GM19099 (cell line): Measurements from ENCODE around the gene PAK2.

Source experiments
- POLR2A ChIP-seq: IDR thresholded peaks from 3 replicates; pipeline ENCODE4 v1.6.1; 2011; ENCODE audit warnings: low read depth; ENCODE audit not compliant: insufficient read length; ENCODE audit errors: extremely low read depth

The PAK2 gene

DNA sequence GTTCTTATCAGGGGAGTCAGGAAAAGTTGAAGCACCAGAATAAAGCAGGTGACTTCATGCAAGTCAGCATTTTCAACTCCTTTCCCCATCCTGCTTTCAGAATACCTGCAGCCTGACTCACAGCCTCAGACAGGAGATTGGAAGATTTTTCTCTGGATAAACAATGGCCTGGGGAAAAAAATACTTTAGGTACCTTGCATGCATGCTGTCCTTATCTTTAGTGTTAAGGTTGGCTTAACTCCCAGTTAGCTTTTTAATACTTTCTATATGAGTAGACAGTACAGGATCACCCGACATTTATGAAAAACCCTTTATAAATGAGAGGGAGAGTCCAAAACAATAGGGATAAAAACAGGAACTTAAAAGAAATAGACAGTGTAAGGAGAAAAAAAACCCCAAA, 53.6 kb downstream of the PAK2 start:
- no peak for TF ChIP-seq POLR2A

DNA sequence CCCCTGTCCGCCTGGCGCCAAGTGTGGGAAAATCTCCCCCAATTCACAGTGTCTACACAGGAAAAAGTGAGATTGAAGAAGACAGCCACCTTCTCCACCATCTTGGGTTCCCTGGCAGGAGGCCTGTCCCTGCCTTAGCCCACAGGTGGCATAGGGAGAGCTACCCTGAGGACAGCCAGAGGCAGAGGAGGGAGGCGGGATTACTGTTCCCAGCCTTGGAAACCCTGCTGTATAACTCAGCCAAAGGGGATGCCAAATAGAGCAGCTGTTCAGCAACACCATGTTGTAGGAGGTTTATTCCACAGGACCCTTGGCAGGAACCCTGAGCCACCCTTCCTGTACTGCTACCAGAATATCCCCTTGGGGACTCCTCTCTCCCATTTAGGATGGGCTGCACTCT, 54.8 kb downstream of the PAK2 start:
- no peak for TF ChIP-seq POLR2A

DNA sequence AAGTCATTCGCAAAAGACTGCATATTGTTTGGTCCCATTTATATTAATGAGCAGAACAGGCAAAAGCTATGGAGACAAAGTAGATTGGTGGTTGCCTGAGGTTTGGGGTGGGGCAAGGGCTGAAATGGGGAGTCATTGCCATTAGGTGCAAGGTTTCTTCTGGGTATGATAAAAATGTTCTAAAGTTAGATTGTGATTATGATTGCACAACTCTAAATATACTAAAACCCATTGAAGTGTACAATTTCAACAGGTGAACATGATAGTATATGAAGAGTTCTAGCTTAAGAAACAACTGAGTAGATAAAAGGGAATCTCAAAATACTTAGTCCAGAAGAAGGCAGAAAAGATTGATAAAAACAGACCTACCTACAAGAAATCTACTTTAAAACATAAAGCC, 56.7 kb downstream of the PAK2 start:
- no peak for TF ChIP-seq POLR2A

DNA sequence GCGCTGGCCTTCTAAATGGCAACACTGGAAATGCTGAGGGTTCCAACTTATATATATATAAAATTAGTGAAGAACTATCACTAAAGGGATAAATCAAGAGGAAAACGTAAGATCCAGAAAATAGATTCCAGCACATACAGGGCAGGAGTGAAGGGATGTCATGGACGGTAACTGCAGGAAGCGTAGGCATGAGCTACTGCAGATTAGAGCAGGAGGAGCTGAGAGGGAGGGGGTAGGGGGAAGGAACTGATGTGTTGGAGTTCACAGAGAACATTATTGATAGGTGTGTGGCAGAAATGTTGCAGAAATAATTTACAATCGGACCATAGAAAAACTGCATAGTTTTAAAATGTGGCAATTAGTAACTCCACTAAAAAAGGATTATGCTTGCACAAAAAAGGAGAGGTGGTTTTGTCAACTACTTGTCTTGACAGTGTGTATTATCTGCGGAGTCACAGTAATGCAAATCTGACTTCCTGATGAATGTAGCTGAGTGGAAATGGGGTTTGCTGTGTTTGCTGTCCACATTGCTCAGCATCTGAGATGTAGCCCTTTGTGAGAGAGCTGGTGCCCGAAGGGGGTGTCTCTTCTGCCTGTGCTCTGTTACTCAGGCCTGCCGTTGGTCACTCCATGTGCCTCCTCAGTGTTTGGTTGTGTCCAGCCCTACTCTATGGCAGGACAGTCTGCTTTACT, 61.2 kb downstream of the PAK2 start:
- no peak for TF ChIP-seq POLR2A

DNA sequence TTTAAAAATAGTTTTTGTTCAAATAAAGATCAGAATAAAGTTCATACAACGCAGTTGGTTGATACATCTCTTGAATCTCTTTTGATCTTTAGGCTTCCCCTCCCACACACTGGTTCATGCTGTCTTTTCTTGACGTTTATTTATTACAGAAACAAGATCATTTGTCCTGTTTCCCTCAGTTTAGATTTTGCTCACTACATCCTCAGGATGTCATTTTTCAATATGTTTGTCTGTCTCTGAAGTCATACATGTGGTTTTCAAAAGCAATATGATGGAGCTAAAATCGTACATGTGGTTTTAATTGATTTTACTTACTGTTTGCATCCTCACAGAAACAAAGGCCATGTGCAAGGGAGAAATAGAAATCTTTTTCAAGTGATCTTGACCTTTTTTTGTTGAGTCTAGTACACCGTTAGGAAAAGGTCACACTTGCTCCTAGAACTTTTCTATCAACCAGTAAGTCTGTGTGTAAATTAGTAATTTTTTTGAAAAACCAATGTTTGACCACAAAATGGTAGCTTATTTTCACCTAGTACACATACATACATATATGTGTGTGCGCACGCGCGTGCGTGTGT, 64.3 kb downstream of the PAK2 start:
- no peak for TF ChIP-seq POLR2A

DNA sequence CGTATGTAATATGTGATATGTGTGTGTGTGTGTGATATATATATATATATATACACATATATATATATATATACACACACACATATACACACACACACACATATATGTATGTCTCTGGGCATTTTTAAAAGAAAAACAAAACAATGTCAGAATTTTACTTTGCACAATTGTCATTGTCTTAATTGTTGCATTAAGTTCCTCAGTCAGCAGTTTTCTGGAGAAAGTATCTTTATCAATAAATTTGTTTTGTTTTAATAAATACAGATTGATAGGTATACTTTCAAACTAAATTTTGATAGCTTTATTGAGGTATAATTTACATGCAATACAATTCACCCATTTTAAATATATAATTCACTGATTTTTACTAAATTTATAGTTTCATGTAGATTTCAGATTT, 65.1 kb downstream of the PAK2 start:
- TF ChIP-seq POLR2A: no peak

DNA sequence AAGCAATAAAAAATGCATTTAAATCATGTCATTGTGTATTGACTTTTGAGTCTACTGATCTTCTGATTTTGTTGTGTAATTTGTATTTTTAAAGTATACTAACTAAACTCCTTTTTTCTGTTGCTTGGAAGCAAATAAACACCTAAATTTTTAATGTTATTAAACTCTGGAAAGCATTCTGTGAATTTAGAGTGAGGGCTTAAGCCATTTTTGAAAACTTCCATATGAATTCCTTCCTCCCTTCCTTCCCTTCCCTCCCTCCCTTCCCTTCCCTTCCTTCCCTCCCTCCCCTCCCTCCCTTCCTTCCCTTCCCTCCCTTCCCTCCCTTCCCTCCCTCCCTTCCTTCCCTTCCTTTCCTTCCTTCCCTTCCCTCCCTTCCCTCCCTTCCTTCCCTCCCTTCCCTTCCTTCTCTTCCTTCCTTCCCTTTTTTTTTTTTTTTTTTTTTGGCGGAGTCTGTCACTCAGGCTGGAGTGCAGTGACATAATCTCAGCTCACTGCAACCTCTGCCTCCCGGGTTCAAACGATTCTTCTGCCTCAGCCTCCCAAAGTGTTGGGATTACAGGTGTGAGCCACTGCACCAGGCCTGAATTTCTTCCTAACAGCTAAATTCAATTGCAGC, 71.4 kb downstream of the PAK2 start:
- TF ChIP-seq POLR2A: no peak

DNA sequence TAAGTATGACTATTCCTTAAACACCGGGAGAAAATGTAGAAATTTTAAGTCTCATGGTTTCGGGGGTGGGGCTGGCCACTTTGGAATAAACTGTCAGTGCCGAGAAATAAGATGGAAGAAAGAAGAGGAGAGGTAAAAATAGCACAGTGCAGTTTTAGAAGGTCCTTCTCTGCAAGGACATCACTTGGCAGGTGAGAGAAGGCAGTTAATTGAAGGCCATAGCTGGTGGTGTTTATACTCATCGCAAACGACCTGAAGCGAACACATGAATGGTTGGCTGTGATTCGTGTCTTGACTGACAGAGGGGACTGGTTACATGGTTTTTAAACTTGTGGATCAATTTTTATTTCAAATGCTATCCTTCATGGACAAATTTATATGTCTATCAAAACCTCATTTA, 73.2 kb downstream of the PAK2 start:
- TF ChIP-seq POLR2A: no peak

DNA sequence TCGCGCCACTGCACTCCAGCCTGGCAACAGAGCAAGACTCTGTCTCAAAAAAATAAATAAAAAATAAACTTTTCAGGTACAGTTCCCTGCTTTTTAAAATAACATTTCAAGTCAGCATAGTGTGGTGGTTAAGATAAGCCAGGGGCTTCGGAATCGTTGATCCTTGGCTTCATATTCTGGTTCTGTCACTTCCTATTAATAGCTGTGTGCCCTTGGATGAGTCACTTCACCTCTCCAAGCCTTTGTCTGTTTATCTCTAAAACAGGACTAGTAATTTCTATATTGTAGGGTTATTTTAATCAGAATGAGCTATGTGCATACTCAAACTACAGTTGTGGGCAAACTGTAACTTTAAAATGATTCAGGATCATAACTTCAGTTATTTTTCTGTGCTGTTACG, 74.2 kb downstream of the PAK2 start:
- no peak for TF ChIP-seq POLR2A

DNA sequence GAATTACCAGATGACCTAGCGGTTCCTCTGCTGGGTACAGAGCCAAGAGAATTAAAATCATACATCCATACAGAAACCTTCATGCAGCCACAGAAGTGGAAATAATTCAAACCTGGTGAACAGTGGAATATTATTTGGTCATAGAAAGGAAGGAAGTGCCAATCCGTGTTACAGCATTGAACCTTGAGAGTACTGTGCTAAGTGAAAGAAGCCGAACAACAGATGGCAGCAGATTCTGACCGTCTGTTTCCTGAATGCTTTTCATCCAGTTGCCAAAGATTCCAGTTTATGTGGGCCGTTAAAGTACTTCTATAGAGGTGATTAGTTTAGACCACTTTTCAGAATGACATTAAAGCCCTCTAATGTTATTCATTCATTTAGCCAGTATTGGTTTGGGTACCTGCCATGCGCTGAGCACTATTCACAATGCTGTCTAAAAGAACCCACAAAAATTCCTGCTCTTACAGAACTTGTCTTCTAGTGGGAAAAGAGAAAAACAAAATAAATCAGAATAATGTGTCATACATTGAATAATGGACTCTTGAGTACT, 82.2 kb downstream of the PAK2 start:
- no peak for TF ChIP-seq POLR2A

DNA sequence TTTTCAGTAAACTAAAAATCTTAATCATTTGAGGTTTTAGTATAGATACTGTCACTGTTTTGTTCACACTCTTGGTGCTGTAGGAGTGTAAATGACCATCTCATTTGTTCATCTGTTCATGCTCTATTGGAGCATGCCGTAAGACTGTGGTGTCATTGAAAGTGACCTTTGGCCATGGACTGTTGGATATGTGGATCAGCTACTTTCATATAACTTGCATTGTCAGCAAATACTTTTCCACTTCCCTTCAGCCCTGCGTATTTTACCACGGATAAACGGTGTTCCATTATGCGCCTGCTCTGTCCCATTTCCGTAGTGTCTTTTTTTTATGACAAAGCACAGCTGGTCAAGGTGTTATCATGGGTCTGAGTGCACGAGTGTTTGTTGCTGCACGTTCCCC, 95.4 kb downstream of the PAK2 start:
- no peak for TF ChIP-seq POLR2A

DNA sequence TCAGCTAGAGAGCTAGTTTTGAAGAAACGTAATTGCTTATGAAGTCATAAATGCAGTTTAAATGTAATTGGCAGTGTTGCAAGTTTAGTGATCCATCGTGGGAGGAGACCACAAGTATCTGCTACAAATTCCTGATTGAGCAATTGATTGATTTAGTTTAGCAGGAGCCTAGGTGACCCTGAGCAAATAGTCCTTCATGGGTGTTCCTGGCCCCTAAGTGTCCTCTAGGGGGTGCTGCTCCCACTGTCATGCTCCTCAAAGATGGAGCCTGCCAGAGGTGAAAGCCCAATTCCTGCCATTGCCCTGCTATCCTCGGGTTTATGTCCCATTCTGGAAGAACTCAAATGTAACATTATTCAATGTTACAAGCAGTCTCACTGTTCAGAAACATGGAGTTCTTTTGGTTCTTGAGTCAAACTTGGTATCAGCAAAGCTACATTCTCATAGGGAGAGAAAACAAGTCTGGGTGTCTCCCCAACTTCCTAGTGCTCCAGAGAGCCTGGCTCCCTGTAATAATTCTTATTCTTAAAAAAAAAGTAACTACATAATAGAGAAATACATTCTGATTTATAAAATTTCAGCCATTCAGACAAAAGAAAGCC, 98.3 kb downstream of the PAK2 start:
- no peak for TF ChIP-seq POLR2A

DNA sequence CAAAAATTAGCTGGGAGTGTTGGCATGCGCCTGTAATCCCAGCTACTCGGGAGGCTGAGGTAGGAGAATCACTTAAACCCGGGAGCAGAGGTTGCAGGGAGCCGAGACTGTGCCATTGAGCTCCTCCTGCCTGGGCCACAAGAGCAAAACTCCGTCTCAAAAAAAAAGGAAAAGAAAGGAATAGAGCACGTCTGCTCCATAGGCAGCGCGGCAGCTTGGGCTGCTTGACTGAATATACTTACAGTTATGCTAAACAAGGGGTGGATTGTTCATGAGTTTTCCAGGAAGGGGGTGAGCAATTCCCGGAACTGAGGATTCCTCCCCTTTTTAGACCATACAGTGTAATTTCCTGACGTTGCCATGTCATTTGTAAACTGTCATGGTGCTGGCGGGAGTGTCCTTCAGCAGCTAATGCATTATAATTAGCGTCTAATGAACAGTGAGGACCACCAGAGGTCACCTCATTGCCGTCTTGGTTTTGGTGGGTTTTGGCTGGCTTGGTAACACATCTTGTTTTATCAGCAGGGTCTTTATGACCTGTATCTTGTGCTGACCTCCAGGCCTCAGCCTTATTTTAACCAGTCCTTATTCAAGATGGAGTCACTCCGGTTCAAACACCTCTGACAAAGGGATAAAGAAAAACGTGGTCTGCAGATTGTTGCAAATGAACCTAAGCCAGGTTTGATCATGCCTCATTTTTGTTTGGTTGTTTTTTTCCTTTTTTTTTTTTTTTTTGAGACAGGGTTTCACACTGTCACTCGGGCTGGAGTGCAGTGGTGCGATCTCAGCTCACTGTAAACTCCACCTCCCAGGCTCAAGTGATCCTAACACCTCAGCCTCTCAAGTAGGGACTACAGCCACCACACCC, 103.1 kb downstream of the PAK2 start:
- no peak for TF ChIP-seq POLR2A

DNA sequence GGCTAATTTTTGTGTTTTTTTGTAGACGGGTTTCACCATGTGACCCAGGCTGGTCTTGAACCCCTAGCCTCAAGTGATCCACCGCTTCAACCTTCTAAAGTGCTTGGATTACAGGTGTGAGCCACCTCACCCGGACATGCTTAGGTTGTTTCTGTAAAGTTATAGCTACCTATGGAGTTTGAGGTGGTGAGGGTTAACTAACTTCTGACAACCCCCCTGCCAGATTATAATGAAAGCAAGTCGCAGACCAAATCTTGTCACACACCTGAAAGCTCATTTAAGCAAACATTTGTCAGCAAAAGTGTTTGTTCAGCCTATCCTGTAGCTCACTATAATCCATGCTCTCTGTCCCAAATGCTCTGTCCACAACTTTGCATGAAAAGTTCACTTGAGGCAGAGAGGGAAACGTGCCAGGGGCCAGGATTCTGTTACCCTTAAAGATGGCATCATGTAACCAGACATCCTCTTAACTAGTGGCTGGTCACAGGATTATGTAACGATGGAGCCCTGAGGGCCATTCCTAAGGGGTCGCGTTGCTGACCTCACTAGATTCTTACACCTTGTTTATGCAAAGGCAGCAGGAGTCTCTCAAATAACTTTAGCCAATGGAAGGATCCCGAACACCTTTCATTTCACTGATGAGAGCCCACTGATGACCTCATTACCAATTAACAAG, 103.9 kb downstream of the PAK2 start:
- TF ChIP-seq POLR2A: no peak
